Activated CD8-positive, alpha-beta T cell treated with anti-CD3 and anti-CD28 coated beads, Interleukin-2, amount 10 ng/mL, durations not matched to agents 7 days and 5 days (primary cell): ENCODE measurements around the gene NOTCH2NLA. TPM values are rescaled to one million over a fixed set of nuclear protein-coding genes. Genes with fewer than 3 reads are reported as not detected.

ENCODE experiments used
- total RNA-seq, 2 experiments: library from RNA; stranded (reverse); gene quantifications; one replicate each; pipeline ENCODE4 v1.2.3, GENCODE V29; 2021

The NOTCH2NLA gene
- total RNA-seq, 2 experiments from 2014 or later = 21.9 to 22.2 TPM

Other genes with a start within 250 kb of the NOTCH2NLA start
- 100 to 1,000 TPM; 190 to 195 TPM for gene TXNIP, start 232.4 kb downstream of the NOTCH2NLA start, total RNA-seq
- not detected for gene HJV, start 207.3 kb downstream of the NOTCH2NLA start, total RNA-seq
- 1 to 10 TPM; 2.5 to 2.6 TPM for gene NBPF10, start 84.2 kb downstream of the NOTCH2NLA start, total RNA-seq